Left lung (tissue), 10 donors: ENCODE results near the gene RREB1. TPM values are rescaled to one million over a fixed set of nuclear protein-coding genes. Genes with fewer than 3 reads are reported as not detected.
A peak's percentile ranks its signal among the peaks of the same experiment; 100 is the strongest.

Experiments used
- ATAC-seq: fragments of 200-7000 bp; cut with Tn5 transposase; one replicate; pipeline ENCODE4 v1.9.1; 2020; ENCODE audit warnings: moderate library complexity
- DNase-seq, 4 donors: peaks; one replicate each; pipeline ENCODE4 v3.0.0-alpha.2; 2013 to 2020
- H3K27ac ChIP-seq, 2 donors: fragments of 200-600 bp; sonication (generic) in 1 of 2; one replicate each; pipeline versions ENCODE4 v1.5.0 to v1.8.0; 2020 to 2021
- H3K27me3 ChIP-seq, 2 donors: fragments of 200-600 bp; sonication (generic) in 1 of 2; one replicate each; pipeline versions ENCODE4 v1.5.0 to v1.8.0; 2020 to 2021
- H3K36me3 ChIP-seq, 2 donors: fragments of 200-600 bp; sonication (generic) in 1 of 2; one replicate each; pipeline versions ENCODE4 v1.5.0 to v1.8.0; 2020 to 2021
- H3K4me1 ChIP-seq, 2 donors: fragments of 200-600 bp; one replicate each; pipeline ENCODE4 v1.8.0; 2021
- H3K4me3 ChIP-seq, 2 donors: fragments of 200-600 bp; sonication (generic) in 1 of 2; one replicate each; pipeline versions ENCODE4 v1.5.0 to v1.8.0; 2020 to 2021; ENCODE audit warnings: mild to moderate bottlenecking in 1 of 2
- H3K9me3 ChIP-seq, 2 donors: fragments of 200-600 bp; sonication (generic) in 1 of 2; one replicate each; pipeline versions ENCODE4 v1.5.0 to v1.8.0; 2020 to 2021
- CTCF ChIP-seq, 2 donors: fragments of 200-600 bp; sonication (generic) in 1 of 2; IDR thresholded peaks; one replicate each; pipeline versions ENCODE4 v1.5.0 to v1.8.0; 2021; ENCODE audit warnings: antibody characterized with exemption in 2 of 2
- intact Hi-C, 2 donors: fragments of 100-400 bp; cut with DNase I; formaldehyde crosslinking; loops; one replicate each; pipeline versions ENCODE4 v1.11.2 to v1.14.2; 2022
- polyA plus RNA-seq, 6 donors: library from polyadenylated mRNA; unstranded; fragments of 120-200 nt; gene quantifications; one replicate each; pipeline ENCODE4 v1.2.1, GENCODE V29; 2013; ENCODE audit not compliant: insufficient read length in 6 of 6
- total RNA-seq, 2 donors: library from RNA; stranded (reverse); fragmentation: NEBNext Ultra II Directional; extraction: Animal tissue kit (Norgen Biotek cat#: 25700); gene quantifications; one replicate each; pipeline ENCODE4 v1.2.1, GENCODE V29; 2021
- donor health status: DM: no; HTN: yes; CAD: no.
- donor health status: DM: no; HTN: no; CAD: no.

The RREB1 gene
- total and polyA plus RNA-seq, 8 donors: 24.1 to 54.0 (median 27.6) TPM

- H3K36me3 ChIP-seq: no peaks in the 10 kb centered on the region
- DNase-seq (peak in 1 of 4 donors; percentile 65), ATAC-seq (no peak)
- intact Hi-C loops: loop anchor here in 1 of 2 donors (10.0 kb wide), 1 partner anchor 631 kb away; no protein-coding TSS in a partner anchor
- no peaks in the 10 kb centered on the region for H3K27me3 ChIP-seq
- no peaks in the 10 kb centered on the region for H3K9me3 ChIP-seq
- H3K4me3 ChIP-seq: no peak overlapping the region
- H3K27ac ChIP-seq: peak overlapping the region in 1 of 2 donors; percentile 19
- TF ChIP-seq CTCF (IDR thresholded peaks at IDR 0.05): no peak
- peaks cover 36 to 94% of the 10 kb centered on the region in 2 donors for H3K4me1 ChIP-seq
These were observed 35.8 kb downstream of the RREB1 start for GRCh38 chr6:7143476-7143974.

GRCh38 chr6:7144872-7145584, 37.3 kb downstream of the RREB1 start:
- H3K4me1 ChIP-seq: peaks cover 30 to 89% of the 10 kb centered on the region in 2 donors

GRCh38 chr6:7145585-7145884, 37.8 kb downstream of the RREB1 start:
- DNase-seq (no peak), ATAC-seq (no peak)
- no peak for TF ChIP-seq CTCF (IDR thresholded peaks at IDR 0.05)
- H3K4me3 ChIP-seq: no peak overlapping the region
- intact Hi-C loops: loop anchor here in 1 of 2 donors (10.0 kb wide), 1 partner anchor 629 kb away; no protein-coding TSS in a partner anchor
- peak overlapping the region; percentile 85 for H3K27ac ChIP-seq
- H3K9me3 ChIP-seq: no peaks in the 10 kb centered on the region
- peaks cover 30 to 84% of the 10 kb centered on the region in 2 donors for H3K4me1 ChIP-seq
- H3K36me3 ChIP-seq: no peaks in the 10 kb centered on the region
- H3K27me3 ChIP-seq: no peaks in the 10 kb centered on the region

More at GRCh38 chr6:7144872-7145584, 37.3 kb downstream of the RREB1 start:
- H3K9me3 ChIP-seq: no peaks in the 10 kb centered on the region
- DNase-seq (no peak), ATAC-seq (no peak)
- intact Hi-C loops: loop anchor here in 1 of 2 donors (10.0 kb wide), 1 partner anchor 630 kb away; no protein-coding TSS in a partner anchor
- H3K36me3 ChIP-seq: no peaks in the 10 kb centered on the region
- H3K4me3 ChIP-seq: no peak overlapping the region
- H3K27ac ChIP-seq: peak overlapping the region; percentile 85
- H3K27me3 ChIP-seq: no peaks in the 10 kb centered on the region
- no peak for TF ChIP-seq CTCF (IDR thresholded peaks at IDR 0.05)

- Histone ChIP-seq H3K36me3 (no peaks in the 10 kb centered on the region), H3K4me1 (peaks cover 31 to 86% of the 10 kb centered on the region in 2 donors), H3K27ac (peak overlapping the region; percentile 85), H3K4me3 (peak overlapping the region in 1 of 2 donors; percentile 9), H3K27me3 (no peaks in the 10 kb centered on the region), H3K9me3 (no peaks in the 10 kb centered on the region)
- peak in 3 of 4 donors; percentile 72 to 85 (median 83) for DNase-seq
- intact Hi-C loops: loop anchor here in 1 of 2 donors (10.0 kb wide), 1 partner anchor 629 kb away; no protein-coding TSS in a partner anchor
- peak; percentile 79 for ATAC-seq
- no peak for TF ChIP-seq CTCF (IDR thresholded peaks at IDR 0.05)
These were observed 38.4 kb downstream of the RREB1 start for GRCh38 chr6:7145885-7146828.
